ENCODE data around the gene CS. TPM values are rescaled to one million over a fixed set of nuclear protein-coding genes. Genes with fewer than 3 reads are reported as not detected.
A peak's percentile ranks its signal among the peaks of the same experiment; 100 is the strongest.
"Not testable (repeated sequence)": the region's sequence is repeated elsewhere in the genome, so short reads cannot be mapped to it uniquely, and the experiment has no call there.

Gene CS
- total and polyA plus RNA-seq, 9 donors, result 48.9 to 237 (median 137) TPM

DNA sequence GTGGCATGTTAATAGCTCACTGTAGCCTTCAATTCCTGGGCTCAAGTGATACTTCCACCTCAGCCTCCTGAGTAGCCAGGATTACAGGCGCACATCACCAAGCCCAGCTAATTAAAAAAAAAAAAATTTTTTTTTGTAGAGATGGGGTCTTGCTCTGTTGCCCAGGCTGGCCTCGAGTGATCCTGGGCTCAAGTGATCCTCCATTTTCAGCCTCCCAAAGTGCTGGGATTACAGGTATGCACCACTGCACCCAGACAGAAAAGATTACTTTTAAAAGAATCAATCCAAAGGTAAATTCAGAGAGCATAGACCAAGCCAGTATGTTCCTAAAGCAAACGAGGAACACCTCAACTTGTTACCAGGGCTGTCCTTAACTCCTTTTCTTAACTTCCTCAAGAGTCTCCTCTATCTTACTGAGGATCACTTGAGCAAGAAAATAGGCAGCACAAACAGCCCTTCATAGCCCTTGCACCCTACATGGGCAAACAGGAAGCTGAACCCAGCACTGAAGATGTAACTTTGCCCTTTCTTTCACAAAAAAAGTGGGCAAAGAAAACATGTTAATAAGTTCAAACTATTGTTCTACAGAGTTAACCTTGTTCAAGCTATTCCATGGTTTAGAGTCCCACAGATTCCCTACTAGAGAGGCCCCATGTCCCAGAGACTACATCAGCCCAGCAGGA is 11.3 kb downstream of the CS start:
- no peak for DNase-seq
- WGBS, 3 donors, result 88 to 93% (median 90%) methylated on average over 3 of the region's 3 CpGs
- intact Hi-C loops (cut with DNase I), result no loop called here
- peaks cover 6% of the 10 kb centered on the region for H3K4me1 ChIP-seq (ENCODE audit: insufficient read depth)
- no peaks in the 10 kb centered on the region for H3K27me3 ChIP-seq
- TF ChIP-seq EP300 (IDR thresholded peaks at IDR 0.05) (no peak), POLR2A (IDR thresholded peaks at IDR 0.05) (no peak)
- TF ChIP-seq, protein P1, sequence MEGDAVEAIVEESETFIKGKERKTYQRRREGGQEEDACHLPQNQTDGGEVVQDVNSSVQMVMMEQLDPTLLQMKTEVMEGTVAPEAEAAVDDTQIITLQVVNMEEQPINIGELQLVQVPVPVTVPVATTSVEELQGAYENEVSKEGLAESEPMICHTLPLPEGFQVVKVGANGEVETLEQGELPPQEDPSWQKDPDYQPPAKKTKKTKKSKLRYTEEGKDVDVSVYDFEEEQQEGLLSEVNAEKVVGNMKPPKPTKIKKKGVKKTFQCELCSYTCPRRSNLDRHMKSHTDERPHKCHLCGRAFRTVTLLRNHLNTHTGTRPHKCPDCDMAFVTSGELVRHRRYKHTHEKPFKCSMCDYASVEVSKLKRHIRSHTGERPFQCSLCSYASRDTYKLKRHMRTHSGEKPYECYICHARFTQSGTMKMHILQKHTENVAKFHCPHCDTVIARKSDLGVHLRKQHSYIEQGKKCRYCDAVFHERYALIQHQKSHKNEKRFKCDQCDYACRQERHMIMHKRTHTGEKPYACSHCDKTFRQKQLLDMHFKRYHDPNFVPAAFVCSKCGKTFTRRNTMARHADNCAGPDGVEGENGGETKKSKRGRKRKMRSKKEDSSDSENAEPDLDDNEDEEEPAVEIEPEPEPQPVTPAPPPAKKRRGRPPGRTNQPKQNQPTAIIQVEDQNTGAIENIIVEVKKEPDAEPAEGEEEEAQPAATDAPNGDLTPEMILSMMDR (IDR thresholded peaks at IDR 0.05), result no peak
- no peak overlapping the region for H3K4me3 ChIP-seq
- no peaks in the 10 kb centered on the region for H3K36me3 ChIP-seq
- H3K27ac ChIP-seq, result no peak overlapping the region
- no peaks in the 10 kb centered on the region for H3K9me3 ChIP-seq

DNA sequence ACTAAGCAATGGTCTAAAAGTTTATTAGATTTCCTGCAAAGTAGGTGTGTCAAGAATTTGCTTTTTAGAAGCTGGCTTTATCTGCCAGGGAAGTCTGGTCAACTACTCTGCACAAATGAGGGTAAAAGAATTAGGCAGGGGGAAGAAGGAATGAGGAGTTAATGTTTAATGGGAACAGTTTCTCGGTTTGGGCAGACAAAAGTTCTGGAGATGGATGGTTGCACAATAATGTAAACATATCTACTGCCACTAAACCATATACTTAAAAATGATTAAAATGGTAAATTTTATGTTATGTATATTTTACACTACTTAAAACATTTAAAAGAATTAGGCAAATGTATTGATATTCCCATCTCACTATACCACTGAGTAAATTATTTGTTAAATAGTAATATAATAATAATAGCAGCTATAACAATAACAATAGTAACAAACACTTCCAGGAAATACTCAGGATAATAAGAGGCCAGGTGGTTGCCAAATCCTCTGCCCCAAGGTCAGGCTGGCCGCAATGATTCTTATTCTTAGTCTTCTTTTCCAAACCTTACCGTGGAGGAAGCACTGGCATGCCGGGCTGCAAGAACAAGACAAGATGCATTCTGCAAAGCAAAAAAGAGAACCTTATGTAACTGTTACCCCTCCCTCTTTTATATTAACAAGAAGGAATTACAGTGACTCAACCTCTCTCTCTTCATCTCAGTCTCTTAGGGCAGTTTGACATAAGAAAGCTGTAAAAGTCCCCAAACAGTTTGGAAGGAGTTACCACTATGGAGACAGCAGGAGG is 13.9 kb downstream of the CS start:
- WGBS, 3 donors, result 1 to 18% (median 5%) methylated on average over 4 of the region's 4 CpGs
- Histone ChIP-seq H3K27me3 (no peaks in the 10 kb centered on the region), H3K36me3 (no peaks in the 10 kb centered on the region), H3K4me3 (no peak overlapping the region), H3K27ac (no peak overlapping the region), H3K4me1 (ENCODE audit: insufficient read depth) (peaks cover 6% of the 10 kb centered on the region), H3K9me3 (no peaks in the 10 kb centered on the region)
- intact Hi-C loops (cut with DNase I), result no loop called here
- DNase-seq, result peak in 3 of 5 donors; percentile 21 to 59 (median 35)
- no peak for TF ChIP-seq EP300 (IDR thresholded peaks at IDR 0.05)
- TF ChIP-seq POLR2A (IDR thresholded peaks at IDR 0.05), result no peak
- TF ChIP-seq, protein P1 (IDR thresholded peaks at IDR 0.05), result no peak

DNA sequence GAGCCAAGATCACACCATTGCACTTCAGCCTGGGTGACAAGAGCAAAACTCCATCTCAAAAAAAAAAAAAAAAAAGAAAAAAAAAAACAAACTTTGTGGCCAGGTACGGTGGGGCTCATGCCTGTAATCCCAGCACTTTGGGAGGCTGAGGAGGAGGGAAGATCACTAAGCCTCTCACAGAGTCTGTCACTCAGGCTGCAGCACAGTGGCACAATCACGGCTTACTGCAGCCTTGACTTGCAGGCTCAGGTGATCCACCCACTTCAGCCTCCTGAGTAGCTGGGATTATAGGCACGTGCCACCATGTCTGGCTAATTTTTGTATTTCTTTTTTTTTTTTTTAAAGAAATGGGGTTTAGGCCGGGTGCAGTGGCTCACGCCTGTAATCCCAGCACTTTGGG is 15.9 kb downstream of the CS start:
- H3K27ac ChIP-seq; DNase-seq; H3K9me3 ChIP-seq; H3K4me1 ChIP-seq (ENCODE audit: insufficient read depth); H3K27me3 ChIP-seq; H3K4me3 ChIP-seq; H3K36me3 ChIP-seq; intact Hi-C loops (cut with DNase I): not testable (repeated sequence)
- 83 to 88% (median 86%) methylated on average over 5 of the region's 5 CpGs for WGBS, 3 donors

DNA sequence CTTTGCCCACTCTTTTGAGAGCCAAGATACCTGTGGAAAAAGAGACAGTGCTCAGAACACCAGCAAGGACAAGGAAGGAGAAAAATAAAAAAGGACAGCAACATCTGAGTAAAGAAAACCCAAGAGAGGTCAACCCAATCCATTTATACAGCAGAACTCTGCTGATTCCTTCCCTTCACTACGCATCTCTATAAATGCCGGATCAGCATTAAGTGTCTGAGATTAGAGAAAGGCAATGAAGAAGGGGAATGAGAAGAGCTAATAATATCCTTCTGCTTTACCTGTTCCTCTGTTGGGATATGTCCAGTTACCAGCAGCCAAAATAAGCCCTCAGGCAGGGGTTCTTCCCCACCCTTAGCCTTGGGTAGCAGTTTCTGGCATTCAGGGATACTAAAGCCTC is 17.6 kb downstream of the CS start:
- Histone ChIP-seq H3K36me3 (no peaks in the 10 kb centered on the region), H3K9me3 (no peaks in the 10 kb centered on the region), H3K27ac (no peak overlapping the region), H3K4me3 (no peak overlapping the region), H3K4me1 (ENCODE audit: insufficient read depth) (peaks cover 6% of the 10 kb centered on the region), H3K27me3 (no peaks in the 10 kb centered on the region)
- TF ChIP-seq EP300 (IDR thresholded peaks at IDR 0.05) (no peak), POLR2A (IDR thresholded peaks at IDR 0.05) (no peak)
- TF ChIP-seq, protein P1 (IDR thresholded peaks at IDR 0.05), result no peak
- intact Hi-C loops (cut with DNase I), result no loop called here
- DNase-seq, result no peak
- WGBS, 3 donors, result 97 to 99% (median 98%) methylated on average over 2 of the region's 2 CpGs

DNA sequence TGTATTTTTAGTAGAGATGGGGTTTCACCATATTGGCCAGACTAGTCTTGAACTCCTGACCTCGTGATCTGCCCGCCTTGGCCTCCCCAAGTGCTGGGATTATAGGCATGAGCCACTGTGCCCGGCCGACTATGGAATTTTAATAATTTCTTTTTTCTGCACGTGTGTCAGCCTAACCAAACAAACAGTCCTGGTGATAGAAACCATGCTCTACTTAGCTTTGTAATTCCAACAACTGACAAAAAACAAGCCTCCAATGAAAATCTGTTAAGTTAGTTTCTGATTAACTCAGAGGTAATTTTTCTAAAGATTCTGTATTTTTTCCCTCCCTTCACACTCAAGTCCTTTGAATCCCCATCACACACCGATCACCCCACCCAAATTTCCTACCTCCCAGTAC is 18.1 kb downstream of the CS start:
- DNase-seq, result no peak
- Histone ChIP-seq H3K36me3 (no peaks in the 10 kb centered on the region), H3K4me1 (ENCODE audit: insufficient read depth) (peaks cover 4% of the 10 kb centered on the region), H3K27me3 (no peaks in the 10 kb centered on the region), H3K4me3 (no peak overlapping the region), H3K9me3 (no peaks in the 10 kb centered on the region), H3K27ac (no peak overlapping the region)
- TF ChIP-seq EP300 (IDR thresholded peaks at IDR 0.05) (no peak), POLR2A (IDR thresholded peaks at IDR 0.05) (no peak)
- TF ChIP-seq, protein P1 (IDR thresholded peaks at IDR 0.05), result no peak
- intact Hi-C loops (cut with DNase I), result no loop called here
- WGBS, 3 donors, result 85 to 89% (median 85%) methylated on average over 6 of the region's 6 CpGs
